Neural progenitor cell (in vitro differentiated cells): ENCODE results near the gene ARMH2. TPM values are rescaled to one million over a fixed set of nuclear protein-coding genes. Genes with fewer than 3 reads are reported as not detected.

Experiments
- DNase-seq: peaks from one replicate; pipeline ENCODE4 v3.0.0-alpha.2; 2016; ENCODE audit warnings: low spot score
- H2AFZ ChIP-seq: fragments of 200-600 bp; sonication (generic); replicated peaks from 2 replicates; pipeline ENCODE4 v1.6.1; 2016; ENCODE audit warnings: antibody characterized with exemption
- H3F3A ChIP-seq: fragments of 200-600 bp; sonication (generic); 2 replicates; pipeline ENCODE4 v1.6.1; 2016; ENCODE audit warnings: antibody characterized with exemption, low read depth
- H3K27ac ChIP-seq: fragments of 200-600 bp; sonication (generic); 2 replicates; pipeline ENCODE4 v1.5.1; 2016; ENCODE audit warnings: mild to moderate bottlenecking
- H3K27me3 ChIP-seq: fragments of 200-600 bp; sonication (generic); 2 replicates; pipeline ENCODE4 v1.6.1; 2016; ENCODE audit warnings: mild to moderate bottlenecking, moderate library complexity
- H3K36me3 ChIP-seq: fragments of 200-600 bp; sonication (generic); 2 replicates; pipeline ENCODE4 v1.5.1; 2016
- H3K4me1 ChIP-seq: fragments of 200-600 bp; sonication (generic); 2 replicates; pipeline ENCODE4 v1.6.1; 2016; ENCODE audit warnings: mixed run types
- H3K4me2 ChIP-seq: fragments of 200-600 bp; sonication (generic); 2 replicates; pipeline ENCODE4 v1.6.1; 2016
- H3K4me3 ChIP-seq: fragments of 200-600 bp; sonication (generic); 2 replicates; pipeline ENCODE4 v1.5.1; 2016
- H3K79me2 ChIP-seq: fragments of 200-600 bp; sonication (generic); 2 replicates; pipeline ENCODE4 v1.6.1; 2016; ENCODE audit warnings: low read depth
- H3K9ac ChIP-seq: fragments of 200-600 bp; sonication (generic); 2 replicates; pipeline ENCODE4 v1.6.1; 2016
- H3K9me3 ChIP-seq: fragments of 200-600 bp; sonication (generic); 2 replicates; pipeline ENCODE4 v1.5.1; 2016; ENCODE audit warnings: low read depth
- H4K20me1 ChIP-seq: fragments of 200-600 bp; sonication (generic); 2 replicates; pipeline ENCODE4 v1.6.1; 2016; ENCODE audit warnings: low read depth
- H3K27ac Mint-ChIP-seq: 3 replicates; pipeline ENCODE4 v1.8.0; 2021; ENCODE audit warnings: mixed read lengths
- H3K27me3 Mint-ChIP-seq: 2 replicates; pipeline ENCODE4 v1.8.0; 2022; ENCODE audit warnings: low read depth, mild to moderate bottlenecking, inconsistent platforms, moderate library complexity, mixed read lengths; ENCODE audit not compliant: insufficient read depth
- H3K36me3 Mint-ChIP-seq: 3 replicates; pipeline ENCODE4 v1.8.0; 2021; ENCODE audit warnings: mixed read lengths
- H3K4me1 Mint-ChIP-seq: 3 replicates; pipeline ENCODE4 v1.8.0; 2021; ENCODE audit warnings: mixed read lengths
- H3K4me3 Mint-ChIP-seq: 3 replicates; pipeline ENCODE4 v1.8.0; 2021; ENCODE audit warnings: mild to moderate bottlenecking, moderate library complexity, mixed read lengths
- H3K9me3 Mint-ChIP-seq: 3 replicates; pipeline ENCODE4 v1.8.0; 2020; ENCODE audit warnings: mixed read lengths
- CTCF ChIP-seq: fragments of 200-600 bp; sonication (generic); IDR thresholded peaks from 2 replicates; pipeline ENCODE4 v1.5.1; 2017; ENCODE audit warnings: antibody characterized with exemption, mild to moderate bottlenecking
- EZH2 ChIP-seq: fragments of 200-600 bp; sonication (generic); IDR thresholded peaks from 2 replicates; pipeline ENCODE4 v1.6.1; 2017; ENCODE audit warnings: antibody characterized with exemption, mild to moderate bottlenecking, moderate library complexity
- EZH2phosphoT487 ChIP-seq: fragments of 200-600 bp; sonication (generic); IDR thresholded peaks from 2 replicates; pipeline ENCODE4 v1.6.1; 2017; ENCODE audit warnings: antibody characterized with exemption
- total RNA-seq: library from RNA; depleted of rRNA; stranded (reverse); fragments of >200 nt; gene quantifications from 2 replicates; pipeline ENCODE4 v1.2.3, GENCODE V29; 2015; ENCODE audit warnings: low replicate concordance

The ARMH2 gene
- total RNA-seq, 1 donor from 2014 or later, result not detected

- Mint-ChIP-seq H3K4me1 (peaks cover 4% of the 10 kb centered on the region), H3K27ac (peak overlapping the region; percentile 20), H3K9me3 (no peaks in the 10 kb centered on the region), H3K4me3 (no peak overlapping the region), H3K27me3 (peaks cover 3% of the 10 kb centered on the region), H3K36me3 (no peaks in the 10 kb centered on the region)
- Histone ChIP-seq H3K27ac (no peak overlapping the region), H3K79me2 (no peaks in the 10 kb centered on the region), H3K27me3 (no peaks in the 10 kb centered on the region), H3K4me3 (no peak overlapping the region), H3K4me1 (peaks cover 9% of the 10 kb centered on the region), H4K20me1 (no peaks in the 10 kb centered on the region), H3F3A (peaks cover 10% of the 10 kb centered on the region), H3K9ac (no peak overlapping the region), H3K36me3 (no peaks in the 10 kb centered on the region), H2AFZ (peak overlapping the region; percentile 69), H3K4me2 (no peak overlapping the region), H3K9me3 (no peaks in the 10 kb centered on the region)
- TF ChIP-seq EZH2 (no peak), EZH2phosphoT487 (no peak), CTCF (no peak)
- no peak for DNase-seq
Measured at GRCh38 chr6:24761851-24762250, 36.9 kb downstream of the ARMH2 start.

GRCh38 chr6:24761193-24761835 is 37.4 kb downstream of the ARMH2 start:
- H3K27ac ChIP-seq, result no peak overlapping the region
- H3K4me1 ChIP-seq, result peaks cover 9% of the 10 kb centered on the region
- no peaks in the 10 kb centered on the region for H3K27me3 ChIP-seq
- Mint-ChIP-seq H3K27ac (peak overlapping the region; percentile 20), H3K4me1 (peaks cover 4% of the 10 kb centered on the region), H3K27me3 (peaks cover 3% of the 10 kb centered on the region), H3K9me3 (no peaks in the 10 kb centered on the region), H3K36me3 (no peaks in the 10 kb centered on the region), H3K4me3 (no peak overlapping the region)
- peaks cover 10% of the 10 kb centered on the region for H3F3A ChIP-seq
- peak; percentile 10 for DNase-seq
- H3K79me2 ChIP-seq, result no peaks in the 10 kb centered on the region
- no peaks in the 10 kb centered on the region for H4K20me1 ChIP-seq
- no peak overlapping the region for H3K4me2 ChIP-seq
- H3K4me3 ChIP-seq, result no peak overlapping the region
- H3K9ac ChIP-seq, result no peak overlapping the region
- peak overlapping the region; percentile 69 for H2AFZ ChIP-seq
- H3K9me3 ChIP-seq, result no peaks in the 10 kb centered on the region
- no peaks in the 10 kb centered on the region for H3K36me3 ChIP-seq
- TF ChIP-seq EZH2phosphoT487 (no peak), EZH2 (no peak), CTCF (no peak)

GRCh38 chr6:24760210-24760609 is 38.5 kb downstream of the ARMH2 start:
- H3K4me2 ChIP-seq, result no peak overlapping the region
- no peaks in the 10 kb centered on the region for H4K20me1 ChIP-seq
- no peak overlapping the region for H3K27ac ChIP-seq
- peaks cover 9% of the 10 kb centered on the region for H3K4me1 ChIP-seq
- peaks cover 10% of the 10 kb centered on the region for H3F3A ChIP-seq
- Mint-ChIP-seq H3K36me3 (no peaks in the 10 kb centered on the region), H3K4me1 (peaks cover 4% of the 10 kb centered on the region), H3K4me3 (no peak overlapping the region), H3K27me3 (peaks cover 3% of the 10 kb centered on the region), H3K27ac (no peak overlapping the region), H3K9me3 (peaks cover 2% of the 10 kb centered on the region)
- no peak for TF ChIP-seq EZH2
- TF ChIP-seq CTCF, result no peak
- no peak for TF ChIP-seq EZH2phosphoT487
- no peaks in the 10 kb centered on the region for H3K9me3 ChIP-seq
- no peak overlapping the region for H3K9ac ChIP-seq
- no peaks in the 10 kb centered on the region for H3K36me3 ChIP-seq
- no peak for DNase-seq
- H3K79me2 ChIP-seq, result no peaks in the 10 kb centered on the region
- H3K4me3 ChIP-seq, result no peak overlapping the region
- no peaks in the 10 kb centered on the region for H3K27me3 ChIP-seq
- H2AFZ ChIP-seq, result no peak overlapping the region
